Middle frontal gyrus (tissue), 1 donor: ENCODE results near the gene EFNA2.
"Not testable (repeated sequence)": the region's sequence is repeated elsewhere in the genome, so short reads cannot be mapped to it uniquely, and the experiment has no call there.

ENCODE experiments used
- DNase-seq: peaks from one replicate; pipeline ENCODE4 v3.0.0-alpha.2; 2015; ENCODE audit warnings: low spot score; ENCODE audit errors: extremely low spot score

The EFNA2 gene

DNA sequence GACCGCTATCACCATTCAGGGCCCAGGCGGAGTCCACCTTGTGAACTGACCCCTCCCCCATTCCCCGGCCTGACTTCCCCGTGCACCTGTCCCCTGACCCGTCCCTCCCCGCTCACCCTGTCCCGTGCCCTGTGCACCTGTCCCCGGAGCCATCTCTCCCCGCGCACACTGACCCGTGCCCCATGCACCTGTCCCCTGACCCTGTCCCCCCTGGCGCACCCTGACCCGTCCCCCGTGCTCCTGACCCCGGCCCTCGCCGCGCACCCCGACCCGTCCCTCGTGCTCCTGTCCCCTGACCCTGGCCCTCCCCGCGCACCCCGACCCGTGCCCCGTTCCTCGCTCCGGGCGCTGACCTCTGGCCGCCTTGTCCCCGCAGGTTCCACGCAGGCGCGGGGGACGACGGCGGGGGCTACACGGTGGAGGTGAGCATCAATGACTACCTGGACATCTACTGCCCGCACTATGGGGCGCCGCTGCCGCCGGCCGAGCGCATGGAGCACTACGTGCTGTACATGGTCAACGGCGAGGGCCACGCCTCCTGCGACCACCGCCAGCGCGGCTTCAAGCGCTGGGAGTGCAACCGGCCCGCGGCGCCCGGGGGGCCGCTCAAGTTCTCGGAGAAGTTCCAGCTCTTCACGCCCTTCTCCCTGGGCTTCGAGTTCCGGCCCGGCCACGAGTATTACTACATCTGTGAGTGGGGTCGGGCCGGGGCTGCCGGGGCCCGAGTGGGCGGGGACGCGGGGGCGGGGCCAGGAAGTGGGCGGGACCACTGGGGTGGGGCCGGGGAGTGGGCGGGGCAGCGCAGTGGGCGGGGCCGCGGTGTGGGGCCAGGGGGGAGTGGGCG lies 9.7 kb downstream of the EFNA2 start:
- DNase-seq, result no peak

DNA sequence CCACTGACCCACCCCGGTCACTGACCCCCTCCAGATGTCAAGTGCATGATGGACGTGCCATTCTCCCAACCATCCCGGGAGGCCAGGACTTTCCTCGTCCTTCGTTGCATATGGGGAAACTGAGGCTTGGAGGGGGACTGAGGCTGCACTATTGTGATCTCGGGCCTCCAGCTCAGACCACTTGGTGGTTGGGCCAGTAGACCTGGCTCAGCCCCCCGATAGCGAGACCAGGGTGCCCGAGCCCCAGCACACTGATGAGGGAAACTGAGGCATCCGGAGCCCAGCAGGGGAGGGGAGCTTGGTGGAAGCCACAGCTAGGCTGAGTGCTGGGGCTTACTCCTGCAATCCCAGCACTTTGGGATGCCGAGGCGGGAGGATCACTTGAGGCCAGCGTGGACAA lies 10.4 kb downstream of the EFNA2 start:
- DNase-seq, result no peak

DNA sequence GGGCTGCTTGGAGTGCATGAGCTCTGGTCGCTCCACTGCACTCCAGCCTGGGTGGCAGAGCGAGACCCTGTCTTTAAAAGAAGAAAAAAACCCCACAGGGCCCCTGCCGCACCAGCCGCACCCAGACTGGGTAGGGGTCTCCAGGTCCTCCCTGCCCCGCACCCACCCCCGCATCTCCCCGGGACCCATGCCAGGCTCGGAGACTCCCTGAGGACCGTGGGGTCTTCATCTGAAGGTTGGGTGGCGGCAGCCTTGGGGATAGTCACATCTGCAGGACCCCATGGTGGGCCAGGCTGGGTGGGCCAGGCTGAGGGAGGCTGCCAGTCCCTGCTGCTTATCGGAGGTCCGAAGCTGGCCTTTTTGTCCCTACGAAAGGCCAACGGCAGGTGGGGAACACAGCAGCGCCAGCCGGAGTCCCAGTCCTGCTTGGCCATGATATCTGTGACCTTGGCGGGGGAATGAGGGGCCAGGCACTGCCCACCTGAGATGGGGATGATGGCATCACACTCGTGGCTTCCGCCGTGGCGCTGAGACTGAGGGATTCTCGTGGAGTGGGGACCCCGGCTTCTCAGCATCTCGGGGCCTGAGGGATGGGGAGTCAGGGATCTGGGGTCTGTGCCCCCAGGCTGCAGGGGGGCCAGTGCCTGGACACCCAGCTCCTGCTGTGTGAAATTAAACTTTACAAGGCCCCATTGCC lies 11.1 kb downstream of the EFNA2 start:
- DNase-seq, result no peak

DNA sequence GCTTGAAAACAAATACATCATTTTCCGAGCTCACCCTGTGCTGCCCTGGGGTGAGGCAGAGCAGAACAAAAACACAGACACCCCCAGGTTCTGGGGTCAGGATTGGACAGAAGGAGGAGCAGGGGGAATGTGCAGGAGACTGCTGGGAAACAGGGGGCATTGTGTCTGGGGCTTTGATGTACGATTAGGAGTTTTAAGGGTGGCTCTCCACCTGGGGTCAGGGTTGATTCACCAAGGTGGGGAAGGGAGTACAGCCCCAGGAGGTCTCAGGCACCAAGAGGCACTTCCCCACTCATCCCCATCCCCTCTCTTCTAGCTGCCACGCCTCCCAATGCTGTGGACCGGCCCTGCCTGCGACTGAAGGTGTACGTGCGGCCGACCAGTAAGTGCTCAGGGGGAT lies 12.6 kb downstream of the EFNA2 start:
- no peak for DNase-seq

DNA sequence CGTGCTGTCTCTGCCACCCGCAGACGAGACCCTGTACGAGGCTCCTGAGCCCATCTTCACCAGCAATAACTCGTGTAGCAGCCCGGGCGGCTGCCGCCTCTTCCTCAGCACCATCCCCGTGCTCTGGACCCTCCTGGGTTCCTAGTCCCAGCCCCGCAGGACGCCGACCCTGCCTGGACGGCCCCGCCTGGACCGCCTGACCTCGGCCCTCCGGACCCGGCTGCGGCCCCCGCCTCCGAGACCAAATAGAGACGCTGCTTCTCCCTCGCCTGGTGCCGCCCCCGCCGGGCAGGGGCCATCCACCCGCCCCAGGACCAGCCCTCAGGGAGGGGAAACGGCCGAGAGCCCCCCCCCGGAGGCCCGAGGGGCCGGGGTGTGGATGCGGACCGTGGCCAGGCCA lies 14.1 kb downstream of the EFNA2 start:
- DNase-seq, result no peak

DNA sequence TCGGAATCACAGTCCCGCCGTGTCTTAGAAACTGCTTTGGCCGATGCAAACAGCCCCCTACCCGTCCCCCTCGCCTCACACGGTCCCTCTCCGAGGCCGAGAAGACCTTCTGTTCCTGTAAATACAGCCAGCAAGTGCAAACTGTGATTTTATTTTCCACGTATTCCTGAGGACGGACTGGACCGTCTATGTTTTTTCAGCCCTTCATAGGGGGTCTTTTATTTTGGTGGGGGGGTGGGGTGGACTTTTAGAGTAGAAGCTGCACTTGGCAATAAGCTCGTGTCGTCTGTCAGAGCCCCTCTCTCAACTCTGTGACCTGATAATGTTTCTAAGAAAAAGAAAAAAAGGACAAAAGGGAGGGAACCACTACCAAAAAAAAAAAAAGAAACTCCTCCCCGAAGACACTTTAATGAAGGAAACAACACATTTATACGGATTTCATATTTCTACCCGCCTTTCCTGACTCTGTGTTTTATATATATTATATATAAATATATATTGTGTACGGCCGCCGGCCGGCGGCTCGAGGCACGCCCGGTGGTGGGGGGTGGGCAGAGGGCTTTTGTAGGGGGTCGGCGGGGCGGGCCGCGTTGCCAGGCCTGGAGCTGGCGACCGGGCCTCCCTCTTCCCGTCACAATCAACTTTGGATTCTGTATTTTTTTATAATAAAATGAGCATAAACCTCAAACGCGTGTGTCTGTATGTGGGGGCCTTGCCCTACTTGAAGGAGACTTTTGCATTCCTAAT lies 15.2 kb downstream of the EFNA2 start:
- no peak for DNase-seq

DNA sequence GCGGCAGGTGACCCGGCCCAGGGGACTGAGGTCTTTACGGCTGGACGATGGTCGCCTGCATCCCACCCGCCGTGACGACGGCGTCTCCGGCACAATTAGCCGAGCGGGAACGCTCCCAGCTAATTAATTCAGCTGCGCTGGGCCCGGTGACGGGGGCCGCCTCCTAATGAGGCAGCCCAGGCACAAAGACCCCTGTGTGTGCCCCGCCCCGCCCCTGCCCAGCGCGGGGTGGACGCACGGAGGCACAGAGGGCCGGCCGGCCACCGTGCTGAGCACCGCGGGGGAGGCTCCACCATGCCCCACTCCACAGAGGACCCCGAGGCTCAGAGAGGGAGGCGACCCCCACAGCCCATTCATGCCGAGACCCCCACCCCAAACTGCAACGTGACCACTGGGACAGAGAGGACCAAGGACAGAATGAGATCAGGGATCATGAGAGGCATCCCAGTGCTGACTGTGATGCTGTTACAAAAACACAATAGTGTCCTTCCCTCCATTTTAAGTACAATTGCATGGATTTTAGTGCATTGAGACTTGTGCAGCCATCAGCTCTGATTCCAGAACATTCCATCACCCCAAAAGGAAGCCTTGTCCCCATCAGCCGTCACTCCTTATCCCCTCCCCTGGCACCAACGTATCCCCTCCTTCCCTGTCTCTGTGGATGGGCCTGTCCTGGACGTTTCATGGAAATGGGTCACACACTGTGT lies 17.0 kb downstream of the EFNA2 start:
- DNase-seq, result peak; percentile 25

DNA sequence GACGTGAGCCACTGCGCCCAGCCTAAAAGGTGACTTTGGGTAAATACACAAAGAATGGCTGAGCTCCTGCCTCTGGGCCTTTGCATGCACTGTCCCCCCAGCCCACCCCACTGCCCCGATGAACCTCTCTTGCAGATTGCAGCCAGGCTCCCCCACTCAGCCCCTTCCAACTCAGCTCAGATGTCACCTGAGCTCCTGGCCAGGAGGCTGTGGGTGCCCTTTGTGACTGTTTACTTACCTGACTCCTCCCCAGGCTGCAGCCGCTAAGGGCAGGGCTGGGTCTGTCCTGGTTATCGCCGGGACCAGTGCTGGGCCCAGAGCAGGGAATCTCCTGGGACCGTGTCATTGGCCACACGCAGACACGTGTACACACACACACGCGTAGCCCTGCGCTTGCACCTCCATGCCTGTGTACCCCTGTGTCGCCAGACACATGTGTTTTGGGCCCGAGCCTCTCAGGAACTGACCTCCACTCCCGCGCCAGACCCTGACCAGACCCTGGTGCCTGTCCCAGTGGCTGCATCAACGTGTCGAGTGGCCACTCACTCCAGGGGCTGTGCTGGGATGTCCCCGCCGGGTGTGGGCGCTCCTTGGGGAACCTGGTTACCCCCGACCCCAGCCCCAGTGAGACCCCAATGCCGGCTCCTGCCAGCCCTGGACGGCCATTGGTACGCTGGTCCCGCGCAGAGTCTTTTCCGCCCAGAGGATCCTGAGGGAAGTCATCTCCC lies 18.7 kb downstream of the EFNA2 start:
- no peak for DNase-seq

DNA sequence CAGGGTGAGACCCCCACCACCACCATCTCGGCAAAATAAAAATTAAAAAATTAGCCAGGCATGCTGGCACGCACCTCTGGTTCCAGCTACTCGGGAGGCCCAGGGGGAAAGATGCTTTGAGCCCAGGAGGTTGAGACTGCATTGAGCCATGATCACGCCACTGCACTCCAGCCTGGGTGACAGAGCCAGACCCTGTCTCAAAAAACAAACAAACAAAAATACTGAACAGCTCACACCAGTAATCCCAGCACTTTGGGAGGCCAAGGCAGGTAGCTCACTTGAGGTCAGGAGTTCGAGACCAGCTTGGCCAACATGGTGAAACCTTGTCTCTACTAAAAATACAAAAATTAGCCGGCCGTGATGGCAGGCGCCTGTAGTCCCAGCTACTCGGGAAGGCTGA lies 19.7 kb downstream of the EFNA2 start:
- not testable (repeated sequence) for DNase-seq

DNA sequence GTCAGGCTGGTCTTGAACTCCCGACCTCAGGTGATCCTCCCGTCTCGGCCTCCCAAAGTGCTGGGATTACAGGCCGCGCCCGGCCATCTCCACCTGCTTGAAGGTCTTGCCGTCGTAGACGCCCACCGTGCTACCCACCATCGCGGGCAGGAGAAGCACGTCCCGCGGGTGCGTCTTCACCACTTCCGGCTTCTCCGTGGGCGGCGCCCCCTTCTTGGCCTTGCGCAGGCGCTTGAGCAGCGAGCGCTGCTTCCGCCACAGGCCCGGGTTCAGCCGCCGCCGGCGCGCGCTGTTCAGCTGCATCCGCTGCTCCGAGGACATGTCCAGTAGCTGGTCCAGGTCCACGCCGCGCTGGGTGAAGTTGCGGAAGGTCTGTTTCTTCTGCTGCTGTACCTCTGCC lies 21.6 kb downstream of the EFNA2 start:
- DNase-seq, result no peak

DNA sequence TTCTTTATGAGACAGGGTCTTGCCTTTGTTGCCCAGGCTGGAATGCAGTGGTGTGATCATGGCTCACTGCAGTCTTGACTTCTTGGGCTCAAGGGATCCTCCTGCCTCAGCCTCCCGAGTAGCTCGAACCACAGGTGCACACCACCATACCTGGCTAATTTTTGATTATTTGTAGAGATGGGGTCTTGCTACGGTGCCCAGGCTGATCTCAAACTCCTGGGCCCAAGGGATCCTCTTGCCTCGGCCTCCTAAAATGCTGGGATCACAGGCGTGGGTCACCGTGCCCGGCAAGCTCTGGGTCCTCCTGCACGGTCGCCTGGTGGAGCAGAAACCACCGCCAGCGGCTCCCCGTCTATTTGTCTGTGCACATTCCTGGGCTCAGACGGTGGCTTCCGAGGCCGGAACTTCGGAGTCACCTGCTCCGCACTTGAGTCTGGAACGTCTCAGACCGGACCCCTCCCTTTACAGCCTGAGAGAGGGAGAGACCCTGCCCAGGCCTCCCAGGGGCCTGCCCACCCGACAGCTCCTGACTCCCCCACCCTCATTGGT lies 22.2 kb downstream of the EFNA2 start:
- DNase-seq, result no peak

DNA sequence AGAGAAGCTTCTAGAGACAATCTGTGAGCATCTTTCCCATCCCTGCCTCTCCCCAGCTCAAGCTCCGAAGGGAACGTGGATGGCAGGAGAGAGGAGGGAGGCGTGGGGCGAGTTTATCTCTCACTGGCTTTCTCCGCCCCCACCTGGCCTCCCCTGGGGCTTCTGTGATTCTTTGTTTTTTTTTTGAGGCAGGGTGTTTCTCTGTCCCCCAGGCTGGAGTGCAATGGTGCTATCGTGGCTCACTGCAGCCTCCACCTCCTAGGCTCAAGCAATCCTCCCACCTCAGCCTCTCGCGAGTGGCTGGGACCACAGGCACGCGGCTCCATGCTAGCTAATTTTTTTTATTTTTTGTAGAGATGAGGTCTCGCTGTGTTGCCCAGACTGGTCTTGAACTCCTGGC lies 23.0 kb downstream of the EFNA2 start:
- no peak for DNase-seq

DNA sequence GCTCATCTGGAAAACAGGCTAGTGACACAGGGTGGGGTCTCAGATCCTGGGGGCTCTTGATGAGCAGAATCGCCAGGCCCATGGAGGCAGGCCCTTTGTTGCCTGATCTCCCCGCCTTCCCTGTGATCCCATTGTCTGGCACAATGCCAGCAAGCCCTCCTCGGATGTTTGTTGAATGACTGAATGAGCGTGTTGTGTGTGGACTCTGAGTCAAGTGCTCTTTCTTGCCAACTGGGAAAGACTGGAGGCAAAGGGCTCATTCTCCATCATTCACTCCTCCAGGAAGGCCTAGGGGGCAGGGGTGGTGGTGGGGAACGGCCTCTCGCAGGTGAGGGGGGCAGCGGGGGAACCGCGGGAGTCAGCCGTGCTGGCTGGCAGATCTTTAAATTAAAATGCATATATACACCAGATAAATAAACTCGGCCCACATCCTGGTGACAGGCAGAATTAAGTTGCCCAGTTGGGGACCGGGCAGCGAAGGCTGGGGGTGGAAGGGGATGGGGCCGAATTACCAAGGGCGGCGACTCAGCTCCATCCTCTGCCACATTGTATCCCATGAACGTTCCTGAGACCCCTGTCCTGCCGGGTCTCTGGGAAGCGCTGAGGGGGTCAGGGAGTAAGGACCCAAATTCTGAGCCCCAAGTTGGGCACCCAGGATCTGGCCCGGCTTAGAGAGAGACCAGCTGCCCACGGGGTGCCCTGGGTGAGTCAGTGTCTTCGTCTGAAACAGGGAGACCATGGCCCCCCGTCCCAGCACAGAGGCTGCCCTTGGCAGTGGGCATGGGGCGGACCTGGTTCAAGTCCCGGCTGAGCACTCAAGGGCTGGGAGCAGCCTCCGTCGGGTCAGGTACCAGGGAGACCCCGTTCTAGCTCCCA lies 24.5 kb downstream of the EFNA2 start:
- DNase-seq, result no peak

DNA sequence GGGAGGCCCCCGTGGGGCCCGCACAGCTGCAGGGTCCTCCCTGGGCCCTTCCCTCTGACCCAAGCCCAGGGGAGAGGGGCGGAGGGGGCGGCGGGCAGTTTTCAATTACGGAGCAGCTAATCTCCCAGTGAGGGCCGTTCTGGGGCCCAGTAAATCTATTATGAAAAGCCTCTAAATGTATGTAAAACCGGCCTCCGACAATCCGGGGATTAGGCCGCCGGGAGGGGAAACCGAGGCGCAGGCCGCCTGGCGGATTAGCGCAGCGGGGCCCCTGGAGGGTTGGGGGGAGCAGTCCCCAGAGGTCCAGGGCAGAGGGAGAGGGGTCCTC lies 25.1 kb downstream of the EFNA2 start:
- no peak for DNase-seq

DNA sequence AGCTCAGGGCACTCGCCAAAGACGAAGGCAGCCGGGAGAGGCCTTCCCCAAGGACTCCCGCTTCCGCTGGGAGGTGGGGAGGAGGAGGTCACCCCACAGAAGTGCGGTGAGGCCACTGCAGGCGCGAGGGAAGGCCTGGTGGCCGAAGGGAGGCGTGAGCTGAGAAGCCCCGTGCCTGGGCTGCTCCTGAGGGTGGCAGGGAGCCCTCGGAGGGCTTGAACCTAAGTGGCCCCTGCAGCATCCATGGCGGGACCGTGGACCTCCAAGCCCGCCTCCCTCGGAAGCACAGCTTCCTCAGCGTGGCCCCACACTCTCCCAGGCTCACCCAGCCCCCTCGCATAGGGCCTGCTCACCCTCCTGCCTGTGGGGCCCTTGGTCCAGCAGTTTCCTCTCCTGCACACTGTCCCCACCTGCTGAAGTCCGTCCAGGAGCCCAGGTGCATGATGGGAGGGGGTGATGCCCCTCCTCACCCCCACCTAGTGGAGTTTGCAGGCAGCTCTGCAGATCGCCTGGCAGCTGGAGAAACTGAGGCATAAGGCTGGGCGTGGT lies 25.9 kb downstream of the EFNA2 start:
- no peak for DNase-seq

DNA sequence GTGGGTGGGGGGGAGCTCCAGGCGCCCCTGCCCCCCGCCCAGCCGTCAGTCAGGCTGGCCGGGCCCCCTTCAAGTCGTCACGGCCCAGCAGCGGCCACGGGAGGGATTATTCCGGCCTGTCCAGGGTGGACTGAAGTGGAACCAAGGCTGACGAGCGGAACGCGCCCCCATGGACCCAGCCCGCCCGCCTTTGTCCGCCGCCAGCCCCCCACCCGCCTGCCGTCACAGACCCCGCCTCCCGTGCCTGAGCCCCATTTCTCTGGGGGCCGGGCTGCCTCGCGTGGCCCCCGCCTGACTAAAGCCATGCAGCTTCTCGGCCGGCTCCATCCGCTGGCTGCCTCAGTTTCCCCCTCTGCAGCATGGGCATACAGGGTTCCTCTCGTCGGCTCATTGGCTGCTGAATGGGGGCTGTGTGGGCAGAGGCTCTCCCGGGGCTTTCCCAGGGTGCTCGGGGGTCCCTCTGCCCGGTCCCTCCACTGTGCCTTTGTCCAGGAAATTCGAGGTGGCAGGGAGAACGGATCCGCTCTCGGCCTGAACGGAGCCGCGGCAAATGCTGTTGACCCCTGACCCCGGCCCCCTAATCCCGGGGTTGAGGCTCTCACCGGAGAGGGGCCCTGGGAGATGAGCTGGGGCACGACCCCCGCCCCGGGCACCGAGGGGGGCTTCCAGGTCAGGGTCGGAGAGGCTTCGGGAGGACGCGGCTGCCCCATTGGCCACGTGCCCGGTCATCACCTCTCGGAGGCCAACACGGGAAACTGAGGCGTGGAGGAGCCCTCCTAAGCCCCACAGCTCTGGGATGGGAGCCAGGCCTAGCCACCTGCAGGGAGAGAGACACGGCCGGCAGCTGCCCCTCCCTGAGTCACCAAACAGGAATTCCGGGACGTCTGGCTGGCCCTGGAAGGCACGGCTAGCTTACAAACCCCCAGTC lies 27.4 kb downstream of the EFNA2 start:
- DNase-seq, result no peak

DNA sequence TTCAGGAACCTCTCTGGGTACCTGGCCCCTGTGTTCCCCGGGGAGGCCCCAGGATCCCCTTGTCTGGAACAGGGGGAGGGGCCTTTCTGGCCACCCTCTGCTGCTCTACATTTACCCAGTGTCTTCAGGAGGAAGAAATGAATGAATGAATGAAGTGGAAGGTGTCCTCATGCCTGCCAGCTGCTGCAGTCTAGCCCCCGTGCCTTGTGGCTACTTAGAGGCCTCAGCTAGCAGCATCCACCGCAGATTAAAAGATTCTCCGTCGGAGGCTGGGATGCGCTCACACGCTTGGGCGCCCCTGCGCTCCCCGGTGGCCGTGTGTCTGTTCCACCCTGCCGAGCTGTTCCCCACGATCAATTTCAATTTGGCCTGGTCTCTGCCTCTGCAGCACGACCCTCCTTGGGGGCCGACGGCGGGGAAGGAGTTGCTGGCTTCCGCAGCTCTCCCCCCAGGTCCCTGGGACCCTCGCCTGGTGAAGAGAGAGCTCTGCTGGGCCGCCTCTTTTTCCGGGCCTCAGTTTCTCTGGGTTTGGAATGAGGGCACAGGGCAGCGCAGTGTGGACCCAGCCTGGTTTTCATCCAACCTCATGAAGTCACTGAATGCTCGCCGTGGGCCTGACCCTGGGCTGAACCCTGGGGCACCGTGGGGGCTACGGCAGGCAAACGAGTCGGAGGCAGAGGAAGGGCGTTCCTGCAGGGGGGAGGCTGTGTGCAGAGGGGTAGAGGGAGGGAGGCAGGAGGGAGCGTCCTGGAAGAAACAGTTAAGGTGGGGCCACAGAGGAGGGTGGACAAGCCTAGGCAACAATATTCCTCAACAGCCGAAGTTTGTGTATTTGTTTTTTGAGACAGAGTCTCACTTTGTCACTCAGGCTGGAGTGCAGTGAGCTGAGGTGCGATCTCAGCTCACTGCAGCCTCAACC lies 28.3 kb downstream of the EFNA2 start:
- DNase-seq, result no peak
